Measurements from ENCODE around the gene IMPA2. TPM values are rescaled to one million over a fixed set of nuclear protein-coding genes. Genes with fewer than 3 reads are reported as not detected.

IMPA2 gene
- total and polyA plus RNA-seq, 10 of the 15 experiments (the other 5 are each of a cell fraction or from before 2014, with no cell fraction given): 0.24 to 21.0 (median 11.4) TPM

- RAD21 ChIA-PET (ENCODE audit: unreplicated experiment): interaction anchor here (2.6 kb wide), 1 partner anchor 51 kb away, joined by 8 read pairs; no protein-coding TSS in a partner anchor
- FAIRE-seq: no peak
- TF ChIP-seq, protein P1, sequence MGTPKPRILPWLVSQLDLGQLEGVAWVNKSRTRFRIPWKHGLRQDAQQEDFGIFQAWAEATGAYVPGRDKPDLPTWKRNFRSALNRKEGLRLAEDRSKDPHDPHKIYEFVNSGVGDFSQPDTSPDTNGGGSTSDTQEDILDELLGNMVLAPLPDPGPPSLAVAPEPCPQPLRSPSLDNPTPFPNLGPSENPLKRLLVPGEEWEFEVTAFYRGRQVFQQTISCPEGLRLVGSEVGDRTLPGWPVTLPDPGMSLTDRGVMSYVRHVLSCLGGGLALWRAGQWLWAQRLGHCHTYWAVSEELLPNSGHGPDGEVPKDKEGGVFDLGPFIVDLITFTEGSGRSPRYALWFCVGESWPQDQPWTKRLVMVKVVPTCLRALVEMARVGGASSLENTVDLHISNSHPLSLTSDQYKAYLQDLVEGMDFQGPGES (IDR thresholded peaks at IDR 0.05): no peak
- TF ChIP-seq SP1 (IDR thresholded peaks at IDR 0.05; ENCODE audit: low read depth, low read length) (no peak), MYB (IDR thresholded peaks at IDR 0.05; ENCODE audit: borderline replicate concordance, low read depth, low read length) (no peak), SPI1 (IDR thresholded peaks at IDR 0.05; ENCODE audit: borderline replicate concordance, insufficient read depth, low read depth, low read length) (no peak), KLF5 (IDR thresholded peaks at IDR 0.05; ENCODE audit: partially characterized antibody) (no peak), BACH1 (IDR thresholded peaks at IDR 0.05; ENCODE audit: borderline replicate concordance) (no peak), ZNF24 (IDR thresholded peaks at IDR 0.05) (no peak), ASH2L (IDR thresholded peaks at IDR 0.05; ENCODE audit: borderline replicate concordance, low read depth) (no peak), CEBPB (IDR thresholded peaks at IDR 0.05; ENCODE audit: borderline replicate concordance in 1 of 2, low read depth in 2 of 2, low read length in 2 of 2) (no peak), CREM (IDR thresholded peaks at IDR 0.05; ENCODE audit: low read depth) (no peak), NR2F1 (conservative IDR thresholded peaks at IDR 0.05) (no peak), IRF5 (IDR thresholded peaks at IDR 0.05; ENCODE audit: borderline replicate concordance) (no peak), SMAD1 (IDR thresholded peaks at IDR 0.05; ENCODE audit: low read depth, partially characterized antibody) (no peak), RAD51 (IDR thresholded peaks at IDR 0.05) (no peak), TCF7 (IDR thresholded peaks at IDR 0.05; ENCODE audit: borderline replicate concordance) (no peak), PAX5 (IDR thresholded peaks at IDR 0.05; ENCODE audit: borderline replicate concordance, low read depth, low read length) (no peak), TBL1XR1 (IDR thresholded peaks at IDR 0.05; ENCODE audit: low read depth, low read length) (no peak), NFXL1 (IDR thresholded peaks at IDR 0.05; ENCODE audit: borderline replicate concordance) (no peak)
- TF ChIP-seq, protein P2, sequence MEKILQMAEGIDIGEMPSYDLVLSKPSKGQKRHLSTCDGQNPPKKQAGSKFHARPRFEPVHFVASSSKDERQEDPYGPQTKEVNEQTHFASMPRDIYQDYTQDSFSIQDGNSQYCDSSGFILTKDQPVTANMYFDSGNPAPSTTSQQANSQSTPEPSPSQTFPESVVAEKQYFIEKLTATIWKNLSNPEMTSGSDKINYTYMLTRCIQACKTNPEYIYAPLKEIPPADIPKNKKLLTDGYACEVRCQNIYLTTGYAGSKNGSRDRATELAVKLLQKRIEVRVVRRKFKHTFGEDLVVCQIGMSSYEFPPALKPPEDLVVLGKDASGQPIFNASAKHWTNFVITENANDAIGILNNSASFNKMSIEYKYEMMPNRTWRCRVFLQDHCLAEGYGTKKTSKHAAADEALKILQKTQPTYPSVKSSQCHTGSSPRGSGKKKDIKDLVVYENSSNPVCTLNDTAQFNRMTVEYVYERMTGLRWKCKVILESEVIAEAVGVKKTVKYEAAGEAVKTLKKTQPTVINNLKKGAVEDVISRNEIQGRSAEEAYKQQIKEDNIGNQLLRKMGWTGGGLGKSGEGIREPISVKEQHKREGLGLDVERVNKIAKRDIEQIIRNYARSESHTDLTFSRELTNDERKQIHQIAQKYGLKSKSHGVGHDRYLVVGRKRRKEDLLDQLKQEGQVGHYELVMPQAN (conservative IDR thresholded peaks at IDR 0.05): no peak
Measured at GRCh38 chr18:11989174-11989573, 7.9 kb downstream of the IMPA2 start.

More at GRCh38 chr18:11989174-11989573, 7.9 kb downstream of the IMPA2 start:
- ChIA-PET SMC1A (ENCODE audit: uncharacterized antibody, unreplicated experiment) (no interaction called here), POLR2A (no interaction called here), CTCF (interaction anchor here (1.7 kb wide), 1 partner anchor 51 kb away, joined by 5 read pairs; no protein-coding TSS in a partner anchor)
- H2AFZ ChIP-seq (ENCODE audit: control insufficient read depth, low read depth, low read length): no peak overlapping the region
- H3K9me3 ChIP-seq (replicated peaks; ENCODE audit: control insufficient read depth, insufficient read depth, low read length): no peaks in the 10 kb centered on the region
- no peak overlapping the region for H3K4me2 ChIP-seq (ENCODE audit: control insufficient read depth, insufficient read depth)
- H3K27ac ChIP-seq (ENCODE audit: control insufficient read depth, insufficient read depth): no peak overlapping the region
- BruUV-seq (replicated peaks): no TSS peak
- 69% methylated on average over 8 of the region's 8 CpGs for WGBS (ENCODE audit: insufficient coverage, insufficient replicate concordance, low lambda C conversion rate, missing lambda C conversion rate)
- no peaks in the 10 kb centered on the region for H3K79me2 ChIP-seq (ENCODE audit: control insufficient read depth, insufficient read depth, low read length)
- H3K4me3 ChIP-seq: no peak overlapping the region
- intact Hi-C loops (cut with micrococcal nuclease; ENCODE audit: unreplicated experiment) (no loop called here), in situ Hi-C loops (cut with MboI) (no loop called here)
- H3K9ac ChIP-seq (ENCODE audit: control insufficient read depth, insufficient read depth, low read length): no peak overlapping the region
- no peak for DNase-seq (ENCODE audit: low read depth, low spot score)
- no peaks in the 10 kb centered on the region for H4K20me1 ChIP-seq (ENCODE audit: control insufficient read depth, insufficient read depth)
- no peaks in the 10 kb centered on the region for H3K4me1 ChIP-seq (ENCODE audit: control insufficient read depth, insufficient read depth, low read length)
- ATAC-seq: no peak
- no peaks in the 10 kb centered on the region for H3K27me3 ChIP-seq (replicated peaks in 1 of 2; ENCODE audit: control insufficient read depth in 2 of 2, insufficient read depth in 2 of 2, low read length in 1 of 2)
- no peaks in the 10 kb centered on the region for H3K36me3 ChIP-seq (ENCODE audit: control insufficient read depth in 2 of 2, insufficient read depth in 2 of 2, low read length in 1 of 2)

All from GM12878 (cell line).